ENCODE data around the gene EPAS1. TPM values are rescaled to one million over a fixed set of nuclear protein-coding genes. Genes with fewer than 3 reads are reported as not detected.
A peak's percentile ranks its signal among the peaks of the same experiment; 100 is the strongest.

Gene EPAS1
- total and polyA plus RNA-seq, 2 of the 13 experiments (the other 11 are each of a cell fraction or from before 2014, with no cell fraction given): 47.1 to 182 TPM

DNA sequence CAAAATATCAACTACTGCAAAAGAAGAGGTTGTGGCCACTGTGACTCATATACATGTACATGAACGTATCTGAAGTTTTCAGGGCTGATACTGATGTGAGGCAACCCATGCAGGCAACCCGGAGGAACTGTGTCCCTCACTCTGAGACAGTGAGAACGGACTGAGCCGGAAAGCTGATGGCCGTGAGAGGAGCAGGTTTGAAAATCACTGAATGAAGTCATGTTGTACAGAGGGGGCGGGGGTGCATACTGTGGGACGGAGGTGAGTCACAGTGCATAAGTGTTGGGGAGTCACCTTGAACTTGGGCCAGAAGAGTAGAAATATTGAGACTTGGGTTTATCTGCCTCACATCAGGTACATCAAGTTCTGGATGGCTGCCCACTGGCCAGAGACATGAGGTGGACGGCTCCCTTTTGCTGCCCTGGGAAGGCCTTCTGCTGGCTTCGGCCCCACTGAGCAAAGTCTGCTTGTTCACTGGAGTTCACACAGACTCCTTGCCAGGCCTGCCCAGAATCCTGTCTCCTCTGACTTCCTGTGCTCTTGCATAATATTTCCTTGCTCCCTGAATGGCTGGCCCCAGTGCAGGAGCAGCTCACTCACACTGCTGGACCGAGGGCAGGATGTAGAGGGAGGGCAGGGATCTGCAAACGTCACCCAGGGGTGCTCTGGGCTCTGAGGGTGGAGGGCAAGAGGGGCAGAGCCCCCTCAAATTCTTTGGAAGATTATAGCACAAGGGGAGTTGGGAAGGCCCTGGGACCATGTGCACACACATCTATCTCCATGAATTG, 18.1 kb downstream of the EPAS1 start (continued):
- TF ChIP-seq ZFP82 (CRISPR knock-in tag; IDR thresholded peaks at IDR 0.05; ENCODE audit: borderline replicate concordance) (no peak; the same call in 1 of the 2 replicates), ARNTL (CRISPR knock-in tag; IDR thresholded peaks at IDR 0.05) (peak; percentile 88), MAFG (CRISPR knock-in tag; IDR thresholded peaks at IDR 0.05) (no peak), FIP1L1 (IDR thresholded peaks at IDR 0.05; ENCODE audit: borderline replicate concordance, insufficient read depth, low read depth, low read length) (peak; percentile 53; the same call in 1 of the 2 replicates), XRCC5 (optimal IDR thresholded peaks at IDR 0.05; ENCODE audit: low read length) (peak; percentile 90), ZNF556 (CRISPR knock-in tag; IDR thresholded peaks at IDR 0.05; ENCODE audit: borderline replicate concordance) (peak; percentile 96; the same call in 1 of the 2 replicates), ZNF883 (CRISPR knock-in tag; IDR thresholded peaks at IDR 0.05; ENCODE audit: not compliant biosample characterization) (peak; percentile 43), ZNF720 (CRISPR knock-in tag; IDR thresholded peaks at IDR 0.05) (no peak), ZNF264 (CRISPR knock-in tag; IDR thresholded peaks at IDR 0.05) (peak; percentile 97)
- TF ChIP-seq, protein P1, sequence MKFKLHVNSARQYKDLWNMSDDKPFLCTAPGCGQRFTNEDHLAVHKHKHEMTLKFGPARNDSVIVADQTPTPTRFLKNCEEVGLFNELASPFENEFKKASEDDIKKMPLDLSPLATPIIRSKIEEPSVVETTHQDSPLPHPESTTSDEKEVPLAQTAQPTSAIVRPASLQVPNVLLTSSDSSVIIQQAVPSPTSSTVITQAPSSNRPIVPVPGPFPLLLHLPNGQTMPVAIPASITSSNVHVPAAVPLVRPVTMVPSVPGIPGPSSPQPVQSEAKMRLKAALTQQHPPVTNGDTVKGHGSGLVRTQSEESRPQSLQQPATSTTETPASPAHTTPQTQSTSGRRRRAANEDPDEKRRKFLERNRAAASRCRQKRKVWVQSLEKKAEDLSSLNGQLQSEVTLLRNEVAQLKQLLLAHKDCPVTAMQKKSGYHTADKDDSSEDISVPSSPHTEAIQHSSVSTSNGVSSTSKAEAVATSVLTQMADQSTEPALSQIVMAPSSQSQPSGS (CRISPR knock-in tag; IDR thresholded peaks at IDR 0.05): peak; percentile 89
- TF ChIP-seq, protein P2, sequence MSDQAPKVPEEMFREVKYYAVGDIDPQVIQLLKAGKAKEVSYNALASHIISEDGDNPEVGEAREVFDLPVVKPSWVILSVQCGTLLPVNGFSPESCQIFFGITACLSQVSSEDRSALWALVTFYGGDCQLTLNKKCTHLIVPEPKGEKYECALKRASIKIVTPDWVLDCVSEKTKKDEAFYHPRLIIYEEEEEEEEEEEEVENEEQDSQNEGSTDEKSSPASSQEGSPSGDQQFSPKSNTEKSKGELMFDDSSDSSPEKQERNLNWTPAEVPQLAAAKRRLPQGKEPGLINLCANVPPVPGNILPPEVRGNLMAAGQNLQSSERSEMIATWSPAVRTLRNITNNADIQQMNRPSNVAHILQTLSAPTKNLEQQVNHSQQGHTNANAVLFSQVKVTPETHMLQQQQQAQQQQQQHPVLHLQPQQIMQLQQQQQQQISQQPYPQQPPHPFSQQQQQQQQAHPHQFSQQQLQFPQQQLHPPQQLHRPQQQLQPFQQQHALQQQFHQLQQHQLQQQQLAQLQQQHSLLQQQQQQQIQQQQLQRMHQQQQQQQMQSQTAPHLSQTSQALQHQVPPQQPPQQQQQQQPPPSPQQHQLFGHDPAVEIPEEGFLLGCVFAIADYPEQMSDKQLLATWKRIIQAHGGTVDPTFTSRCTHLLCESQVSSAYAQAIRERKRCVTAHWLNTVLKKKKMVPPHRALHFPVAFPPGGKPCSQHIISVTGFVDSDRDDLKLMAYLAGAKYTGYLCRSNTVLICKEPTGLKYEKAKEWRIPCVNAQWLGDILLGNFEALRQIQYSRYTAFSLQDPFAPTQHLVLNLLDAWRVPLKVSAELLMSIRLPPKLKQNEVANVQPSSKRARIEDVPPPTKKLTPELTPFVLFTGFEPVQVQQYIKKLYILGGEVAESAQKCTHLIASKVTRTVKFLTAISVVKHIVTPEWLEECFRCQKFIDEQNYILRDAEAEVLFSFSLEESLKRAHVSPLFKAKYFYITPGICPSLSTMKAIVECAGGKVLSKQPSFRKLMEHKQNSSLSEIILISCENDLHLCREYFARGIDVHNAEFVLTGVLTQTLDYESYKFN (CRISPR knock-in tag; conservative IDR thresholded peaks at IDR 0.05): peak; percentile 94
- TF ChIP-seq, protein P3, sequence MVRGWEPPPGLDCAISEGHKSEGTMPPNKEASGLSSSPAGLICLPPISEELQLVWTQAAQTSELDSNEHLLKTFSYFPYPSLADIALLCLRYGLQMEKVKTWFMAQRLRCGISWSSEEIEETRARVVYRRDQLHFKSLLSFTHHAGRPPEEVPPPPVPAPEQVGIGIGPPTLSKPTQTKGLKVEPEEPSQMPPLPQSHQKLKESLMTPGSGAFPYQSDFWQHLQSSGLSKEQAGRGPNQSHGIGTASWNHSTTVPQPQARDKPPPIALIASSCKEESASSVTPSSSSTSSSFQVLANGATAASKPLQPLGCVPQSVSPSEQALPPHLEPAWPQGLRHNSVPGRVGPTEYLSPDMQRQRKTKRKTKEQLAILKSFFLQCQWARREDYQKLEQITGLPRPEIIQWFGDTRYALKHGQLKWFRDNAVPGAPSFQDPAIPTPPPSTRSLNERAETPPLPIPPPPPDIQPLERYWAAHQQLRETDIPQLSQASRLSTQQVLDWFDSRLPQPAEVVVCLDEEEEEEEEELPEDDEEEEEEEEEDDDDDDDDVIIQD (CRISPR knock-in tag; IDR thresholded peaks at IDR 0.05; ENCODE audit: low read depth): peak; percentile 84
- TF ChIP-seq, protein P4, sequence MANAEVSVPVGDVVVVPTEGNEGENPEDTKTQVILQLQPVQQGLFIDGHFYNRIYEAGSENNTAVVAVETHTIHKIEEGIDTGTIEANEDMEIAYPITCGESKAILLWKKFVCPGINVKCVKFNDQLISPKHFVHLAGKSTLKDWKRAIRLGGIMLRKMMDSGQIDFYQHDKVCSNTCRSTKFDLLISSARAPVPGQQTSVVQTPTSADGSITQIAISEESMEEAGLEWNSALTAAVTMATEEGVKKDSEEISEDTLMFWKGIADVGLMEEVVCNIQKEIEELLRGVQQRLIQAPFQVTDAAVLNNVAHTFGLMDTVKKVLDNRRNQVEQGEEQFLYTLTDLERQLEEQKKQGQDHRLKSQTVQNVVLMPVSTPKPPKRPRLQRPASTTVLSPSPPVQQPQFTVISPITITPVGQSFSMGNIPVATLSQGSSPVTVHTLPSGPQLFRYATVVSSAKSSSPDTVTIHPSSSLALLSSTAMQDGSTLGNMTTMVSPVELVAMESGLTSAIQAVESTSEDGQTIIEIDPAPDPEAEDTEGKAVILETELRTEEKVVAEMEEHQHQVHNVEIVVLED (CRISPR knock-in tag; IDR thresholded peaks at IDR 0.05; ENCODE audit: borderline replicate concordance): peak; percentile 42; the same call in 1 of the 2 replicates
- TF ChIP-seq, protein P5, sequence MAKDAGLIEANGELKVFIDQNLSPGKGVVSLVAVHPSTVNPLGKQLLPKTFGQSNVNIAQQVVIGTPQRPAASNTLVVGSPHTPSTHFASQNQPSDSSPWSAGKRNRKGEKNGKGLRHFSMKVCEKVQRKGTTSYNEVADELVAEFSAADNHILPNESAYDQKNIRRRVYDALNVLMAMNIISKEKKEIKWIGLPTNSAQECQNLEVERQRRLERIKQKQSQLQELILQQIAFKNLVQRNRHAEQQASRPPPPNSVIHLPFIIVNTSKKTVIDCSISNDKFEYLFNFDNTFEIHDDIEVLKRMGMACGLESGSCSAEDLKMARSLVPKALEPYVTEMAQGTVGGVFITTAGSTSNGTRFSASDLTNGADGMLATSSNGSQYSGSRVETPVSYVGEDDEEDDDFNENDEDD (CRISPR knock-in tag; IDR thresholded peaks at IDR 0.05; ENCODE audit: borderline replicate concordance): peak; percentile 72; the same call in 1 of the 2 replicates
- TF ChIP-seq, protein P6, sequence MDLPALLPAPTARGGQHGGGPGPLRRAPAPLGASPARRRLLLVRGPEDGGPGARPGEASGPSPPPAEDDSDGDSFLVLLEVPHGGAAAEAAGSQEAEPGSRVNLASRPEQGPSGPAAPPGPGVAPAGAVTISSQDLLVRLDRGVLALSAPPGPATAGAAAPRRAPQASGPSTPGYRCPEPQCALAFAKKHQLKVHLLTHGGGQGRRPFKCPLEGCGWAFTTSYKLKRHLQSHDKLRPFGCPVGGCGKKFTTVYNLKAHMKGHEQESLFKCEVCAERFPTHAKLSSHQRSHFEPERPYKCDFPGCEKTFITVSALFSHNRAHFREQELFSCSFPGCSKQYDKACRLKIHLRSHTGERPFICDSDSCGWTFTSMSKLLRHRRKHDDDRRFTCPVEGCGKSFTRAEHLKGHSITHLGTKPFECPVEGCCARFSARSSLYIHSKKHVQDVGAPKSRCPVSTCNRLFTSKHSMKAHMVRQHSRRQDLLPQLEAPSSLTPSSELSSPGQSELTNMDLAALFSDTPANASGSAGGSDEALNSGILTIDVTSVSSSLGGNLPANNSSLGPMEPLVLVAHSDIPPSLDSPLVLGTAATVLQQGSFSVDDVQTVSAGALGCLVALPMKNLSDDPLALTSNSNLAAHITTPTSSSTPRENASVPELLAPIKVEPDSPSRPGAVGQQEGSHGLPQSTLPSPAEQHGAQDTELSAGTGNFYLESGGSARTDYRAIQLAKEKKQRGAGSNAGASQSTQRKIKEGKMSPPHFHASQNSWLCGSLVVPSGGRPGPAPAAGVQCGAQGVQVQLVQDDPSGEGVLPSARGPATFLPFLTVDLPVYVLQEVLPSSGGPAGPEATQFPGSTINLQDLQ (CRISPR knock-in tag; IDR thresholded peaks at IDR 0.05): no peak; the same call in 1 of the 2 replicates
